Endothelial cell of umbilical vein (primary cell): ENCODE results near the gene GRID1. TPM values are rescaled to one million over a fixed set of nuclear protein-coding genes. Genes with fewer than 3 reads are reported as not detected.

Source experiments
- BruUV-seq: library from RNA; stranded (reverse); fragments of 400-500 nt; replicated peaks from 2 replicates; lab custom pipeline; 2021; lab: Mats Ljungman, UMichigan
- CTCF ChIA-PET: fragments of 300-600, 350-600 bp; sonication (Branson Sonifier 250); formaldehyde crosslinking; loops from one replicate; lab custom pipeline; 2021; ENCODE audit warnings: antibody characterized with exemption, inconsistent platforms; lab: Charles Lee
- POLR2A ChIA-PET: fragments of 300-600, 350-600 bp; sonication (Branson Sonifier 250); formaldehyde crosslinking; loops from one replicate; lab custom pipeline; 2021; ENCODE audit warnings: antibody characterized with exemption, inconsistent platforms; lab: Charles Lee
- DNase-seq: peaks from one replicate; pipeline ENCODE4 v3.0.0-alpha.2; 2011; ENCODE audit warnings: low read depth, low spot score
- FAIRE-seq: peaks from 2 replicates; lab custom pipeline; 2011; peaks lifted over from hg19 to GRCh38; lab: Jason Lieb, UNC
- H2AFZ ChIP-seq: 2 replicates; pipeline ENCODE4 v1.6.0; 2012; ENCODE audit warnings: low read depth, low read length, control low read depth, inconsistent platforms
- H3K27ac ChIP-seq: 2 replicates; pipeline ENCODE4 v1.5.1; 2011; ENCODE audit warnings: low read depth, mild to moderate bottlenecking, control low read depth, low read length, moderate library complexity; ENCODE audit not compliant: insufficient read depth
- H3K27me3 ChIP-seq, 2 experiments: 2 replicates each; pipeline versions ENCODE4 v1.6.0 to v1.6.1; 2011; ENCODE audit warnings: low read length in 2 of 2, mixed read lengths in 1 of 2; ENCODE audit not compliant: control insufficient read depth in 2 of 2, insufficient read depth in 2 of 2
- H3K36me3 ChIP-seq, 2 experiments: 2 replicates in 1 of 2; 3 replicates in 1 of 2; pipeline ENCODE4 v1.5.1; 2011; ENCODE audit warnings: low read length in 2 of 2, mild to moderate bottlenecking in 1 of 2, moderate library complexity in 1 of 2; ENCODE audit not compliant: control insufficient read depth in 2 of 2, insufficient read depth in 2 of 2; ENCODE audit errors: extremely low read depth in 1 of 2
- H3K4me1 ChIP-seq: 3 replicates; pipeline ENCODE4 v1.5.1; 2011; ENCODE audit warnings: mild to moderate bottlenecking, low read length; ENCODE audit not compliant: control insufficient read depth, insufficient read depth; ENCODE audit errors: extremely low read depth
- H3K4me2 ChIP-seq: 2 replicates; pipeline ENCODE4 v1.6.1; 2011; ENCODE audit warnings: low read length, control low read depth, mixed read lengths; ENCODE audit not compliant: insufficient read depth
- H3K4me3 ChIP-seq, 3 experiments: fragments of 200-600 bp in 1 of 3; sonication (generic), shearing (Covaris generic) in 1 of 3; replicated peaks in 1 of 3; 2 replicates each; pipeline ENCODE4 v1.5.1; 2011 to 2016; ENCODE audit warnings: control low read depth in 3 of 3, low read length in 3 of 3, mild to moderate bottlenecking in 2 of 3, inconsistent platforms in 1 of 3, low read depth in 1 of 3, moderate library complexity in 1 of 3; ENCODE audit not compliant: insufficient read depth in 1 of 3
- H3K79me2 ChIP-seq: 2 replicates; pipeline ENCODE4 v1.6.0; 2012; ENCODE audit warnings: low read length, inconsistent platforms; ENCODE audit not compliant: control insufficient read depth, insufficient read depth
- H3K9ac ChIP-seq: replicated peaks from 2 replicates; pipeline ENCODE3; 2011; ENCODE audit warnings: low read length, control low read depth; ENCODE audit not compliant: insufficient read depth; ENCODE audit errors: extremely low read depth
- H3K9me1 ChIP-seq: replicated peaks from 3 replicates; pipeline ENCODE4 v1.6.0; 2011; ENCODE audit warnings: mild to moderate bottlenecking, low read length; ENCODE audit not compliant: control insufficient read depth, insufficient read depth; ENCODE audit errors: extremely low read depth
- H3K9me3 ChIP-seq: replicated peaks from 2 replicates; pipeline ENCODE4 v1.5.1; 2012; ENCODE audit warnings: low read length, inconsistent platforms; ENCODE audit not compliant: control insufficient read depth, insufficient read depth
- H4K20me1 ChIP-seq: replicated peaks from 2 replicates; pipeline ENCODE3; 2011; ENCODE audit warnings: mild to moderate bottlenecking, low read length; ENCODE audit not compliant: control insufficient read depth, insufficient read depth; ENCODE audit errors: extremely low read depth
- CTCF ChIP-seq, 2 donors: IDR thresholded peaks; 1 replicate in 1 of 2; 2 replicates in 1 of 2; pipeline ENCODE4 v1.5.1; 2011; ENCODE audit warnings: low read length in 2 of 2, mild to moderate bottlenecking in 2 of 2, moderate library complexity in 2 of 2, control low read depth in 1 of 2, inconsistent platforms in 1 of 2, low read depth in 1 of 2; ENCODE audit not compliant: insufficient read depth in 1 of 2; ENCODE audit errors: extremely low read depth in 1 of 2
- FOS ChIP-seq: IDR thresholded peaks from 2 replicates; pipeline ENCODE4 v1.6.1; 2011; ENCODE audit warnings: mild to moderate bottlenecking, low read length, moderate library complexity, borderline replicate concordance; ENCODE audit not compliant: insufficient read depth
- GATA2 ChIP-seq: IDR thresholded peaks from 2 replicates; pipeline ENCODE4 v1.7.0; 2011; ENCODE audit warnings: low read depth, mild to moderate bottlenecking, moderate library complexity, mixed read lengths, low read length; ENCODE audit not compliant: insufficient read length, insufficient read depth
- JUN ChIP-seq: IDR thresholded peaks from 2 replicates; pipeline ENCODE4 v1.6.1; 2011; ENCODE audit warnings: borderline replicate concordance, low read depth; ENCODE audit not compliant: insufficient read length, insufficient read depth
- MAX ChIP-seq: IDR thresholded peaks from 2 replicates; pipeline ENCODE4 v1.6.1; 2011; ENCODE audit not compliant: insufficient read depth, insufficient read length
- MYC ChIP-seq: IDR thresholded peaks from one replicate; pipeline ENCODE4 v1.6.1; 2011; ENCODE audit warnings: mild to moderate bottlenecking, low read depth, low read length
- POLR2A ChIP-seq: IDR thresholded peaks from 2 replicates; pipeline ENCODE4 v1.6.1; 2012; ENCODE audit warnings: low read depth, mild to moderate bottlenecking, control low read depth, low read length
- POLR2AphosphoS5 ChIP-seq: IDR thresholded peaks from 2 replicates; pipeline ENCODE4 v1.6.1; 2012; ENCODE audit warnings: low read depth, mild to moderate bottlenecking, control low read depth, low read length, moderate library complexity; ENCODE audit not compliant: insufficient read depth
- dilution Hi-C: fragments of 300-500 bp; cut with MboI; formaldehyde crosslinking; loops from one replicate; pipeline ENCODE4 v1.15.0; 2019; ENCODE audit warnings: low sequenced_read_pairs; ENCODE audit not compliant: extremely low pct_ligation_motif_present
- intact Hi-C: fragments of 100-400 bp; cut with micrococcal nuclease; formaldehyde crosslinking; loops from one replicate; pipeline ENCODE4 v1.10.0; 2022
- polyA plus RNA-seq, 4 experiments: library from polyadenylated mRNA; depleted of rRNA in 3 of 4; stranded (reverse) in 3 of 4; unstranded in 1 of 4; fragments of >200 nt; gene quantifications; 2 replicates each; pipeline versions ENCODE4 v1.2.1 to v1.2.3, GENCODE V29; 2011 to 2012; ENCODE audit warnings: missing spikeins in 1 of 4
- total RNA-seq: library from RNA; stranded (reverse); gene quantifications from 2 replicates; pipeline ENCODE4 v1.2.3, GENCODE V29; 2021

Gene GRID1
- total and polyA plus RNA-seq, 2 donors (not counting 3 experiments of a cell fraction or from before 2014, with no cell fraction given), result not detected

GRCh38 chr10:86321568-86321967, 45.0 kb downstream of the GRID1 start:
- H3K9me3 ChIP-seq, result no peaks in the 10 kb centered on the region
- no peaks in the 10 kb centered on the region for H3K79me2 ChIP-seq
- no peak overlapping the region for H2AFZ ChIP-seq
- no peaks in the 10 kb centered on the region for H3K4me1 ChIP-seq
- DNase-seq, result no peak
- TF ChIP-seq MYC (no peak), JUN (no peak), FOS (no peak), CTCF (IDR thresholded peaks at IDR 0.05; ENCODE audit: extremely low read depth in 1 of 2, insufficient read depth in 1 of 2, low read depth in 1 of 2, low read length in 2 of 2) (no peak), POLR2A (no peak), MAX (no peak), POLR2AphosphoS5 (no peak), GATA2 (no peak)
- no peaks in the 10 kb centered on the region for H4K20me1 ChIP-seq
- no peak overlapping the region for H3K9ac ChIP-seq
- no peaks in the 10 kb centered on the region for H3K36me3 ChIP-seq
- no peaks in the 10 kb centered on the region for H3K27me3 ChIP-seq
- no peak overlapping the region for H3K4me3 ChIP-seq
- intact Hi-C loops, result no loop called here
- BruUV-seq, result no TSS peak
- no peaks in the 10 kb centered on the region for H3K9me1 ChIP-seq
- dilution Hi-C loops, result no loop called here
- FAIRE-seq, result no peak
- ChIA-PET CTCF (no interaction called here), POLR2A (no interaction called here)
- no peak overlapping the region for H3K4me2 ChIP-seq
- no peak overlapping the region for H3K27ac ChIP-seq
